Measurements from ENCODE around the gene ST8SIA1.
"Not testable (repeated sequence)": the region's sequence is repeated elsewhere in the genome, so short reads cannot be mapped to it uniquely, and the experiment has no call there.

ST8SIA1 gene

DNA sequence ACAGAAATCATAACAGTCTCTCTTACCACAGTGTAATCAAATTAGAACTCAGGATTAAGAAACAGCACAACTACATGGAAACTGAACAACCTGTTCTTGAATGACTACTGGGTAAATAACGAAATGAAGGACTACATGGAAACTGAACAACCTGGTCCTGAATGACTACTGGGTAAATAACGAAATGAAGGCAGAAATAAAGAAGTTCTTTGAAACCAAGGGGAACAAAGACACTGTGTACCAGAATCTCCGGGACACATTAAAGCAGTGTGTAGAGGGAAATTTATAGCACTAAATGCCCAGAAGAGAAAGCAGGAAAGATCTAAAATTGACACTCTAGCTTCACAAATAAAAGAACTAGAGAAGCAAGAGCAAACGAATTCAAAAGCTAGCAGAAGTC lies 185.2 kb downstream of the ST8SIA1 start:
- not testable (repeated sequence) for DNase-seq

DNA sequence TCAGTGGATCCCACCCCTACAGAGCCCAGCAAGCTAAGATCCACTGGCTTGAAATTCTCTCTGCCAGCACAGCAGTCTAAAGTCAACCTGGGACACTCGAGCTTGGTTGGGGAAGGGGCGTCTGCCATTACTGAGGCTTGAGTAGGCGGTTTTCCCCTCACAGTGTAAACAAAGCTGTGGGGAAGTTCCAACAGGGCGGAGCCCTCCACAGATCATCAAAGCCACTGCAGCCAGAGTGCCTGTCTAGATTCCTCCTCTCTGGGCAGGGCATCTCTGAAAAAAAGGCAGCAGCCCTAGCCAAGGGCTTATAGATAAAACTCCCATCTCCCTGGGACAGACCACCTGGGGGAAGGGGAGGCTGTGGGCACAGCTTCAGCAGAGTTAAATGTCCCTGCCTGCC lies 187.8 kb downstream of the ST8SIA1 start:
- not testable (repeated sequence) for DNase-seq

All from DMS 273 treated with DMSO at 0.1 percent for 48 hours (cell line).